MV-4-11 (cell line): ENCODE results near the gene GLI3.

Experiments
- DNase-seq: peaks from one replicate; lab custom pipeline; 2025; lab: John Stamatoyannopoulos, UW

The GLI3 gene

DNA sequence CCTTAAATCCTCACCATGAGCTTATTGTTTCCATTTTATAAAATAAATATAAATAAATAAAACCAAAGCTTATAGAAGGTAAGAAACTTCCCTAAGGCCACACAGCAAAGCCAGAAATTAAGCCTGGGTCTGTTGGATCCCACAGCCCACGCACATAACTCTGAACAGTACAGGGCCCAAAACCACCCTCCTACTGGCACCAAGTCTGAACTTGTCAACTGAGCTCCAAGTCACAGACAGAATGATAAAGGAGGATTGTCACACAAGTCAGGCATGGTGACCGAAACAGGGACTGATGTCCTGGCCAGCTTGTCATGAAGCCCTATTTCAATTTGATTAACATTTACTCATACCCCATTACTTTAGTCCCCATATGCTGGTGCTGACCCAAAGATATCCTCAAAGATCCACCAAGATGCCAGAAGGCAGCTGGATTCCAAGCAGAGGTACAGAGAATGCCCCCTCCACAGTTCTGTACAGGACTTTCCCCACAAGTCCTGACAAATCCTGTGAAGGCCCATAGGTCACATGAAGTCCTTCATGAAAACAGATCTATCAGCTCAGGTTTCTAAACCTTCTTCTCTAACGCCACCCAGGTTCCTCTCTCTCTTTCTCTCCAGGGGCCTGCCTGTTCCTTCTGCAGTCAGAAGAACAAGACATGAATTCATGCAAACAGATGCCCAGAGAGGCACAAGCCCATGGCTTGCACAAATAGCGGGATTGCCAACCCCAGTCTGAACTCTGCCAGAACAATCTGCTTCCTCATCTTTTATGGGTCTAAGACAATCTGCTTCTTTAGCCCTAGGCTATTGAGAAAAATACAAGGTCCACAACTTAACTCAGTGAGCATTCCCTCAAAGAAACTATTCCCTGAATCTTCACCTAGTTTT, 60.9 kb downstream of the GLI3 start:
- DNase-seq: no peak

DNA sequence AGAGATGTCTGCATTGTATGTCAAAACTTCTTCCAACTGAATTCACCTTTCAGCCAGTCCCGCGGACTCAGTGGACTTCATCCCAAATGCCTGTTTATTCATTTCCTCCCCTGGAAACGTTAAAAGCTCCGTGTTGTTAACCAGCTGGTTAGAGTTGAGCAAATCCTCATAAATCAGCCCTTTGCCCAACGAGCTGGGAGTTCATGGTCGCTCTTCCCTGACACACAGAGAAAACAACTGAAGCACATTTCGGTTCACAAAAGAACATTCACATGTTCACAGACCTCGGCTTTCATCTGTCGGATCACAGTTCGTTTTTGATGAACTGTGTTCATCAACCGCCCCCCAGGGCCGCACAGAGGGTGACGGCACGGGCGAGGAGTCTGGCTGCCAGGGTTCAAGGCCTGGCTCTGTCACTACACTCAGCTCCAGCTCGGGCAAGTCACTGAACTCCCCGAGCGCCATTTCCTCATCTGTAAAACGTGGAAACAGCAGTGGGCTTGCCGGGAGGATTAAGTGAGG, 62.6 kb downstream of the GLI3 start:
- no peak for DNase-seq

DNA sequence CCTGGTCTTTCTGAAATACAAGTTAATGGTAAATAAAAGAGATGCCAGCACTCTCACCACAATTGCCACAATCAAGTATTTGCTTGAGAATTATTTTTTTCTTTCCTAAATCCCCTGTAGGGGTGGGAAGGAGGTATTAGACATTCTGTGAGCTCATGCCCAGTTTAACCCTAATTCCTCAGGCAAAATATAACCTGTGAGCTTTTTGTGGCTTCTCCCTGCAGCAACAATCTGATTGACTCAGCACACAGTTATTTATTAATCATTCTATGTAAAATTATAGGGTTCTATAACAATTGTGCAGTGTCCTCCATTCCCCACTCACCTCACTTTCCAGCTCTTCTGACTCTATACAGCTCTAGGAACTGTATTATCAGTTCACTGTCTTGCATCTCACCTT, 66.3 kb downstream of the GLI3 start:
- DNase-seq: no peak

DNA sequence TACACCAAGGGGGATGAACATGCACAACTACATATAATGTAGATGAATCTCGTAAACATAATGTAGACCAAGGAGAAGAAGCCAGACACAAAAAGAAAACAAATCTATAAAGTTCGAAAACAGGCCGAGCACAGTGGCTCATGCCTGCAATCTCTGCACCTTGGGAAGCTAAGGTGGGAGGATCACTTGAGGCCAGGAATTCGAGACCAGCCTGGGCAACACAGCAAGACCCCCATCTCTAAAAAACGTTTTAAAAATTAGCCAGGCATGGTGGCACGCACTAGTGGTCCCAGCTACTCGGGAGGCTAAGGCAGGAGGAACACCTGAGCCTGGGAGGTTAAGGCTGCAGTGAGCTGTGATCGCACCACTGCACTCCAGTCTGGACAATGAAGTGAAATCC, 68.5 kb downstream of the GLI3 start:
- DNase-seq: no peak

DNA sequence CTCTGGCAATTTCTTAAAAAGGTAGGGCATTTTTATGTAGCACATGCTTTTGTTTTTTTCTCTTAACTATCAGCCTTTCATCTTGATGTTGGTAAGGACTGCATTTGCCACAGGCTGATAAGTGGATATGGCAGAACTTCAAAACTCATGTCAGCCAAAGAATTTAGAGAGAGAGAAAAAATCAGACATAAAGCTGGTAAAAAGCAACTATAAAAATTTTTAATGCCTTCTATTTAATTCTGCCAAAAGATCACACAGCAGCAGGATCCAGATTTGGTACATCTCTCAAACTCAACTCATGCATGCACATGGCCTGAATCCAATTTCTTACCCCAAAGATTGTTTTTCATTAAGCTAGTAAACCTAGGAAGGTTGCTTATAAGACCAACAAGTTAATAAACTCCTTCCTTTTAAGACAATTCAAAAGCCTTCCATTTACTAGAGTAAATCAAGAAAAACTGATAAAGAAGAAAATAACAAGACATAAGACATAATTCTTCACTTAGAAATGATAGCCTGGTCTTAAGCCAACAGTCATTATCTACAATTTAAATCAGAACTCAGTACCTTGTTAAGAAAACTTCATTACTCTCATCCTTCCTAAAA, 69.3 kb downstream of the GLI3 start:
- no peak for DNase-seq

DNA sequence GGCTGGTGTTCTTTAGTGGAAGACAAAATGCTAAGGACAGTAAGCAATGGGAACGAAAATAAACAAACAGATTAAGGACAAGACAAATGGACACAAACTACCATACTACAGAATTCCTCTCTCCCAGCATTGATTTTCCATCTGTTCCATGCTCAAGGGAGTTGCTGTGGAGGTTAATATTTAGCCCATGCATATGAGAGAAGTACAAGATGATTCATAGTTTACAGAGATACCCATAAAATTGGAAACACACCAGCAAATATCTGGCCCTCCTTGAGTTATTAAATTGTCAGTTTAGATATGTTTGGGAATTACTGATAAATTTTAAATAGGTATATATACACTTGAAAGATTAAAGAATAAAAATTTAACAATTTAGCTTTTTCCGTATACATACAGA, 69.8 kb downstream of the GLI3 start:
- no peak for DNase-seq

DNA sequence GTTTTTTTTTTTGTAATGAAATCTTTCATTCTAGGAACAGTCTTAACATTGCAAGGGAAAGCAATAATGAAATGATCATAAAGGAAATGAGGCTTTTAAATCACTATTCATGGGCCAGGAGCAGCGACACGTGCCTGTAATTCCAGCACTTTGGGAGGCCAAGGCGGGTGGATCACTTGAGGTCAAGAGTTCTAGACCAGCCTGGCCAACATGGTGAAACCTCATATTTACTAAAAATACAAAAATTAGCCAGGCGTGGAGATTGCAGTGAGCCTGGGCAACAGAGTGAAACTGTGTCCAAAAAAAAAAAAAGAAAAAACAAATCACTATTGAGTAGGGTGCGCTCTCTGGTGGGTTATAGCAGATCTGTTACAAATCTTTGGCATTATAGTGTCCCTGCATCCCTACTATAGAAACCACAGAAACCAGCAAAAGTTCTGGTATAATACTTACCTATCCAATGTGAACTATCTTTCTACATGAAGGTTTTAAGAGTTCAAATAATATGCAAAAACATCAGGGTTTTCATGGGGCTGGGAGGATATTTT, 72.1 kb downstream of the GLI3 start:
- no peak for DNase-seq

DNA sequence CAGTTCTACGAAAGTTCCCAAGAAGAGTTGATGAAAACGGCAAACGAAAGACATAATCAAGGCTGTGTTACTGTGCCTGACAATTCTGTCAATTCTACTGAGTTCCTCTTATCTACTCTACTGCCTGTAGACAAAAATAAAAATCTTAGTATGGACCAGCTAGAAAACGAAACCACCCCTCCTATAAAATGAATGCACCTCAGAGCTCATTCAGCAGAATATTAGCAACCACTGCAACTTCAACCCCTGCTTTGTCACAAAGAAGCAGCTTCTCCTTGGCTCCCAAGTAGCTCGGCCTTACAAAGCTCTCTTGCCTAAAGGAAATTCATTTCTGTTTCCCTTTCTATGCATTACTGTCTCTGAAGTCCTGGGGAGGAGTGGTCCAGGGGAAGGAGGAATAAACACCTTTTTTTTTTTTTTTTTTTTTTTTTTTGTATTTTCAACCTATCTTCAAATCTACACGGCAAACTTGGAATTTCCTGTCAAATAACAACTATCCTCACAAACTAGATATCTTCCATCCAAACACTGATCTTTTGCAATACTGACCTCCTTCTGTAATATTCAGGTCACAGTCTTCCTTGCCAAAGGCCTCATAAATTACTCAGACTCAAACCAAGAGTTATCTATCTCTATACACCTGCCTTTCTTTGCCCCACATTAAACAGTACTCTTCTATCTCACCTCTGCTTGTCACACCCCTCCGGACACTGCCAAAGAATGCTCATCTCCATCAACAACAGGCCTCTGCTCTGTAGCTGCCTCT, 74.3 kb downstream of the GLI3 start:
- no peak for DNase-seq

DNA sequence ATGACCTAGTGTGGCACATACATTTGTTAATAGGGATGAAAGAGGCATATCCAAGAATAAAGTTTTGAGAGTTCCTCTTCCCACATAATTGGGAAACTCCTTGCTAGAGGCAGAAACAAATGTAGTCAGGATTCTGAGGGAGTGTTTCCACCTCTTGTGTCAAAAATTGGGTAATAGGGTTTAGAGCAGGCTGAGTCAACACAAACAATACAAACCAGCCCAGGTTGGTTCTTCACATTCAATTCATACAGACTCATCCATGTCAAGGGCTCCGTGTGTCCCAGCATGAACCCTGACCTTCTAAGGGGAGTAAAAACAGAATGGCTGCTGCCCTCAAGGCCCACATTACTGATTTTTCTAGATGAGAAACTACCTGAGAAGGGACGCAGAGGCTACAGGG, 75.3 kb downstream of the GLI3 start:
- no peak for DNase-seq

DNA sequence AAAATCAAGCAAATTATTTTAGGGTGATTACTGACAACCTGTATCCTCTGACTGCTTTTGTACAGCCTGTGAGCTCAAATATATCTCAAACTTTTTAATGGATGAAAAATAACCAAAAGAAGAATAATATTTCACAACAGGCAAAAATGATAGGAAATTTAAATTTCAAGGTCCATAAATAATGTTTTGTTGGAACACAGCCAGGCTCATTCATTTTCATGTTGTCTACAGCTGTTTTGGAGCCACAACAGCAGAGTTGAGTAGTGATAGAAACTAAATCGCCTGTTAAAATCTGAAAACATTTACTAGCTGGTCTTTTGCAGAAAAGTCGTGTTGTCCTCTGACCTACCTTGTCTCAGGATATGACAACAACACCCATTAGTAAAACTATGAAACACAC, 75.9 kb downstream of the GLI3 start:
- no peak for DNase-seq

DNA sequence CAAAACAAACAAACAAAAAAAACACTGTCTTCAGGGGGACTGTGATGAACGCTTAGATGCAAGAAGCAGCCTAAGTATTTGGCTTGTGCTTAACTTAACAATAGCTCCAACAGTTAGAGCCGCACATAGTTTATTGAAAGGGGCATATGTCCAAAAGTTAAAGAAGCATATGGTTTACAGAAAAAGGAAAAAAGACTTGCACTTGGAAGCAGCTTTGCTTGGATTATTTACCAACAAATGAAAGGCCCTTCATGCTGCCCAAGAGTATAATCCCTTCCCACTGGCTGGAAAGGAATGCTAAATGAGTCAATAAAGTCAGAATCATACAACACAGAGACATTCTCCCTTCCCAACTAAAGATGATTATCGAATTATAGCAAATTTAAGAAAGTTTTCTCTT, 77.9 kb downstream of the GLI3 start:
- no peak for DNase-seq

DNA sequence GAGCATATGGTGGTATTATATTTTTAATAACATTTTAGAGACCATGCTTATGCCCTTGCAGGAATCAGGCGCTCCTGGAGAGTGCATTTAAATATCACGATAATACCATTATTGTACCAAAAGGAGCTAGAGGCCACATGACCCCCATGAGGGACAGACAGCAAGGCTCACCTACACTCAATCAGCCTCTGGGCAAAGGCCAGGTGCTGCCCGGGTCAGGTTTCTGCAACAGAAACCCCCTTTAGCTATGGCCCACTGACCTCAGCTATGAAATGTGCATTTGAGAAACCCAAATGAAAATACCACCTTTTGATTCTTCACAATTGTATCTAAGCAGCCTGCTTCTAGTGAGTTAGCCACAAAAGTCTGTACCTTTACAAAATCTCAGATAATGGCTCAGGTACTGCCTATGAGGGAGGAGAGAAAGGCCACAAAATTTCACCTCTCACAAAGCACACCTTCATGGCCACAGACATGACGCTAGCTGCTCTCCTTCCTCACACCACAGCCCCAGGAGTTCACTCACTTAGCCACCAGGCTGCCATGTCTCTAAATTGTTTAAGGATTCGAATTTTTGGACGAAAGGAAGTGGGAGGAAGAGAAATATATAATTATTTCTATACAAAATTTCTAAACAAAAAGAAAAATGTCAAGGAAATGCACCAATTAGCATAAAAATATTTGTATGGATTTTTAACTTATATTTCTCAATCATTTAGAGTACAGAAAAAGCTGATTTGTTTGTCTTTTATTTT, 79.9 kb downstream of the GLI3 start:
- DNase-seq: no peak

DNA sequence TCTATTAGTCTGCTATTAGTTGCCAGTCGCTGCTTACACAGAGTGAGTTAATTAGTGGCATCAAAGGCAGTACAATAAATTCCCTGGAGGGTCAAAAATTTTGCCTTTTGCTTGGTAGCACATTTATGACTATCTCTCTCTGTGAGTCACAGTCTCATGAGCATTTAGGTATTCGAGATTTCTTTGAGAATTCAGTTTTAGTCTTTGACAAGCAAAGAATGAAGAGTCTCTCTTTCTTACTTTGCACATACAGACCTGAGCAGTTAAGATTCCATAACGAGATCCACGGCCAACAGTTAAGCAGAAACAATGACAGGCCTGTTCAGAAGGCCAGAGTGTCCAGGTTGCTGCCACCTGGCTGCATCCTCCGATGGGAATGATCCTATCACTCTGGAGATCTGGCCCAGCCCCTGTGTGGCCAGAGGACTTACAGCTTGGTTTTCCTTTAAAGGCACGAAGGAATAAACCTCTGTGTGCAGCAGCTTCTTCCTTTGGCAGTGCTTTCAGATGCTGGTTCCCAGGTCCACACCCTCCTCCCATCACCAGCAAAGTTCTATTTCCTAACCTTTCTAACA, 80.6 kb downstream of the GLI3 start:
- no peak for DNase-seq

DNA sequence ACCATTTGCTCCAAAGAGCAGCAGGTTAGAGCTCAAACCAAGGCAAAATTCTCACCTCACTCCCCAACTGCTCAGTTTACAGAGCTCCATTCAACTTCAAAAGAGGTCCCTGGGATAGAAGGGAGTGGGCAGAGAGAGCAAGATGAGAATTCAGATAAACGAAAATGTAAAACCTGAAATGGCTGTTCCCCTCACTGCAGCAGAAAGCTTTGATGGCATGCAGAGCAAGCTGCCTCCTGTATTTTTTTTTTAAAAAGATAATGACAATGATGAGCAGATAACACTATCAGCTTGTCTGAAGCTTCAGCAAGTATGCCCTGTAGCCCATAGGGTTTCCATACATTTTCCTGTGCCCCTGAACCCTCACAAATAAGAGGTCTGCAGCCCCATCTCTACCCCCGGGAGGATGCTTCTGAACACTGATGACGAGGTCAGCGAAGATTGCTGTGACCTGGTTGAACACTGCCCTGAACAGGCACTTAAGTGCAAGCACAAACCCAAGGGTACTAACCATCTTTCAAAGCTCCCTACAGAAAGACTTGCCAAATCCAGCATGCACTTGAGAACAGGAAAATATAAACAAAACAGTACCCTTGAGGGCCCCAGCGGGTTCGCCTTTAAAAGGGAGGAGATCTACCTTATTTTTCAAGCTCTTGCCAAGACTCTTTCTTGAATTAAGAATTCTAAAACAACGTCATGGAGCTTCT, 81.3 kb downstream of the GLI3 start:
- no peak for DNase-seq

DNA sequence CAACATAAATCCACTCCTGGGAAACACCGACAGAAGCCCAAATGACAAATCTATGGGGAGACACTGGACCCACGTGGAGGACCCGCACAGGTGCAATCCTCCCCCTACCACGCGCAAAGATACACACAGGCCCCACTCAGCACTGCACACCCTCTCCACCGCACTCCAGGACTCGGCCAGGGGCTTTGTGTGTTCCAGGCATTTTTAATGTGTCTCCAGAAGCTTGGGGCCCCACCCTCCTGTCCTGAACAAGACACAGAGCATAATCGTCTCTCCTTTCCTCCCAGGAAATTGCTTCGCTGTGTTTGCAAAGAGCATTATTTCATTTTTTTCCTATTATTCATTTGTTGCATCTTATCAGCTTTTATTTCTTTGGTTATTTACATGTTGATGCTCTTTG, 82.8 kb downstream of the GLI3 start:
- DNase-seq: no peak

DNA sequence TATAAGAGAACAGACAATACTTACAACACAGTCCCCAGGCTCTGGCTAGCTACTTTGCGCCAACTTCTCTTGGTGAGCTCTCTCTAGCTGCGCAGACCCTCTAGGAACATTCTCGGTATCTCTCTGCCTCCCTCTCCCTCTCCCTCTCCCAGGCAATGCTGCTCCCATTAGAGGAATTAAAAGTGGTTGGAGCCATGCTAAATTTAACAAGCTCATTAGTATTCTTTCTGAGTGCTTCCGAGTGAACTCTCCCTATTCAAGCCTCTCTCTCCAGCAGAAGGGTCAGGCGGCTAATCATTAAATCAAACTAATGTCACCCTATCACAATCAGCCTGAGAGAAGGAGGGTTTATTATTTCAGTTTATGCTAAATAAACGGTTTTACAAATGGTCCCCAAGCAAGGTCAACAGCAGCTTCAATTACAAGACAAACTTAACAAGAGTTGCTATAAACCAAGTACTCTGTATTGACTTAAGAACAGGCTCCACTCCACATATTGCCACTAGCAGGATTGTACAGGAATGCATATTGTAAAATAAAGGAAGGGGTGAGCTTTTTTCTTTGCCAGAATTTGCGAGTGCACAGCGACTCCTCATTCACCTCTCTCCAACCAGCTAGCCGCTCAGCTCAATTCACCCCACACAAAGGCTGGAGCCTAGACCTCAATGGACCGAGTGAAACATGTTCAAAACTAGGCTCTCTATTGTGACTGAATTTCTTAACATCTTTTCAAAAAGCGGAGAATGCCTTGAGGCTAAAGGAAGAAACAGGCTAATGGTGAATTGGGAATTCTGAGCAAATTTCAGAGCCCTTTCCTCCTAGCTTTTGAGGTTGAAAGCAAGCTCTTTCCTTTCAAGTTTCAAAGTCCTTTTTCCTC, 84.4 kb downstream of the GLI3 start:
- DNase-seq: no peak

DNA sequence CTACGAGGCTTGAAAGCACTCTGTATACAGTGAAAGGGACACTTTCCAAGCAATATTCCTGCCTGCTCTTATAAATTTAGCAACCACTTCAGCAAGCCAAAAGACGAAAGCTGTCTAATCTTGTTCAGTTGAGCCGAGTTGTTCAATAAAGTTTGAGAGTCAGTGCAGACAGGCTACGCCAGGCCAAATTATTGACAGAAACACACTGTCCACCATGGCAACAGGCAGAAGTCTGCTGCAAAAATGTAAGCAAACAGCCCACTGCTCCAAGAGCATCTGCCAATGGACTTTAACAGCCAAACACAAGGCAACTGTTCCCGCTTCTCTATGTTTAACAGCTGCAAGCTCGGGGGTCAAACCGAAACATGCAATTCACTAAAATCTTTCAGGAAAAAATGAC, 85.7 kb downstream of the GLI3 start:
- no peak for DNase-seq

DNA sequence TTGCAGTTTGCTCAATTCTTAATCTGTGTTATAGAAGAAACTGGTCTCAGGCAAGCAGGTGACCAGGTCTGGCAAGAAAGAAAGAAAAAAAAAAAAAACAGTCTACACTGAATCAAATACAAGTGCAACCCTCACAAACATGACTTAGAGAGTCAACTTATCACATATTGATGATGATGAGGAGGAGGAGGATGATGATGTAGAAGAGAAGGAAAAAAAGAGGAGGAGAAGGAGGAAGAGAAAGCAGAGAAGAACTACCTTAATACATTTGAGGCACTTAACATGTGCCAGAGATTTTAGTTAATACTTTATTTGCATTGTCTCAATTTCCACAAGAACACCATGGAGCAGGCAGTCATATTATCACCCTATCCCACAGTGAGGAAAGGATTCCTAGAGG, 91.5 kb downstream of the GLI3 start:
- no peak for DNase-seq

DNA sequence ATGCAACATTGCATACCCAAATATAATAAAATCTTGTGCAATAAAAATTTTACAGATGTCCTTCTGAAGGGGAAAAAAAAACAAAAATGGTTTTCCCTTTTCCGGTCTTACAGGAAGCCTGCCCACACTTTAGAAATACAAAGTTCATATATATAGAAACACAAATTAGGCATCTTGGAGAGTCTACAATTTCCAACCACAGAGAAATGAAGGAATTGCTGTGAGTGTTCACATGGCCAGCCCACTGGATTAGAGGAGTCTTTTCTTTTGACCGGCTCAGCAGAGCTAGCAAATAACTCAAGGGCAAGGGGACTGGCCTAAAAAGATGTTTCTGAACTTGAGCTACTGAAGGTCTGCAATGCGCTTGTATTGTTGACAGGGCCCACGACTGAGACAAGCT, 92.4 kb downstream of the GLI3 start:
- DNase-seq: no peak
